IMR-90 (cell line): ENCODE data around the gene TSNAXIP1. TPM values are rescaled to one million over a fixed set of nuclear protein-coding genes. Genes with fewer than 3 reads are reported as not detected.

Experiments used
- ATAC-seq: fragments of 200-7000 bp; cut with Tn5 transposase; 2 replicates; pipeline ENCODE4 v1.9.1; 2020; ENCODE audit warnings: low read depth, mild to moderate bottlenecking, moderate library complexity
- BruUV-seq: library from RNA; stranded (reverse); fragments of 400-500 nt; replicated peaks from 2 replicates; lab custom pipeline; 2021; lab: Mats Ljungman, UMichigan
- CTCF ChIA-PET: fragments of 300-600 bp; formaldehyde crosslinking; extraction: SDS; loops from one replicate; lab custom pipeline; 2021; ENCODE audit warnings: antibody characterized with exemption; lab: Yijun Ruan, JAX
- POLR2A ChIA-PET: fragments of 300-600 bp; sonication (Branson Sonifier 250); formaldehyde crosslinking; loops from one replicate; lab custom pipeline; 2022; ENCODE audit warnings: antibody characterized with exemption; ENCODE audit not compliant: unreplicated experiment; lab: Charles Lee
- DNase-seq: peaks from one replicate; pipeline ENCODE4 v3.0.0; 2013
- H2AFZ ChIP-seq: replicated peaks from 2 replicates; pipeline ENCODE3; 2013; ENCODE audit warnings: low read length, mild to moderate bottlenecking; ENCODE audit not compliant: poor library complexity
- H2AK5ac ChIP-seq: 2 replicates; pipeline ENCODE4 v1.6.1; 2013; ENCODE audit warnings: low read depth, low read length, inconsistent platforms
- H2AK9ac ChIP-seq: replicated peaks from 2 replicates; pipeline ENCODE3; 2013; ENCODE audit warnings: mild to moderate bottlenecking, low read depth, low read length, moderate library complexity; ENCODE audit not compliant: poor library complexity
- H2BK120ac ChIP-seq: 2 replicates; pipeline ENCODE4 v1.6.1; 2013; ENCODE audit warnings: low read depth, low read length, inconsistent platforms
- H2BK15ac ChIP-seq: 3 replicates; pipeline ENCODE4 v1.6.1; 2013; ENCODE audit warnings: low read depth, low read length, inconsistent platforms
- H2BK20ac ChIP-seq: 2 replicates; pipeline ENCODE4 v1.6.1; 2013; ENCODE audit warnings: low read depth, mild to moderate bottlenecking, inconsistent platforms, low read length, moderate library complexity
- H2BK5ac ChIP-seq: 2 replicates; pipeline ENCODE4 v1.6.1; 2013; ENCODE audit warnings: mild to moderate bottlenecking, low read depth, low read length, inconsistent platforms; ENCODE audit not compliant: poor library complexity, severe bottlenecking
- H3K14ac ChIP-seq: replicated peaks from 2 replicates; pipeline ENCODE4 v1.6.1; 2013; ENCODE audit warnings: low read depth, low read length, inconsistent platforms
- H3K18ac ChIP-seq: 2 replicates; pipeline ENCODE4 v1.6.1; 2013; ENCODE audit warnings: low read depth, low read length, control low read depth
- H3K23ac ChIP-seq: 2 replicates; pipeline ENCODE4 v1.6.1; 2013; ENCODE audit warnings: low read depth, low read length, inconsistent platforms
- H3K27ac ChIP-seq: 2 replicates; pipeline ENCODE4 v1.5.1; 2013; ENCODE audit warnings: mild to moderate bottlenecking, control low read depth, low read length; ENCODE audit not compliant: insufficient read depth
- H3K27me3 ChIP-seq: 2 replicates; pipeline ENCODE4 v1.6.1; 2013; ENCODE audit warnings: low read length; ENCODE audit not compliant: control insufficient read depth, insufficient read depth
- H3K36me3 ChIP-seq: 2 replicates; pipeline ENCODE4 v1.6.1; 2013; ENCODE audit warnings: low read length, mixed read lengths; ENCODE audit not compliant: control insufficient read depth, insufficient read depth
- H3K4ac ChIP-seq: 2 replicates; pipeline ENCODE4 v1.6.1; 2013; ENCODE audit warnings: low read depth, low read length, inconsistent platforms
- H3K4me1 ChIP-seq: 2 replicates; pipeline ENCODE4 v1.6.1; 2013; ENCODE audit warnings: low read length, mixed read lengths; ENCODE audit not compliant: control insufficient read depth, insufficient read depth
- H3K4me2 ChIP-seq: 2 replicates; pipeline ENCODE4 v1.6.1; 2013; ENCODE audit warnings: low read depth, mild to moderate bottlenecking, control low read depth, low read length, moderate library complexity
- H3K4me3 ChIP-seq: 2 replicates; pipeline ENCODE4 v1.5.1; 2013; ENCODE audit warnings: low read depth, mild to moderate bottlenecking, control low read depth, low read length, moderate library complexity; ENCODE audit not compliant: insufficient read depth
- H3K56ac ChIP-seq: 2 replicates; pipeline ENCODE4 v1.6.1; 2013; ENCODE audit warnings: low read length, inconsistent platforms; ENCODE audit not compliant: insufficient read depth; ENCODE audit errors: extremely low read depth
- H3K79me1 ChIP-seq, 2 experiments: 2 replicates each; pipeline ENCODE4 v1.6.1; 2013; ENCODE audit warnings: low read length in 2 of 2, inconsistent platforms in 1 of 2, low read depth in 1 of 2
- H3K9ac ChIP-seq: 2 replicates; pipeline ENCODE4 v1.6.1; 2013; ENCODE audit warnings: low read depth, low read length, control low read depth
- H3K9me1 ChIP-seq: 2 replicates; pipeline ENCODE4 v1.6.1; 2013; ENCODE audit warnings: low read length, inconsistent platforms; ENCODE audit not compliant: insufficient read depth
- H3K9me3 ChIP-seq: 2 replicates; pipeline ENCODE4 v1.6.1; 2013; ENCODE audit warnings: low read length; ENCODE audit not compliant: control insufficient read depth, insufficient read depth
- H4K20me1 ChIP-seq: 2 replicates; pipeline ENCODE4 v1.6.1; 2013; ENCODE audit warnings: low read length, inconsistent platforms; ENCODE audit not compliant: insufficient read depth
- H4K5ac ChIP-seq: 2 replicates; pipeline ENCODE4 v1.6.1; 2013; ENCODE audit warnings: mild to moderate bottlenecking, low read depth, low read length, control low read depth
- H4K8ac ChIP-seq, 2 experiments: 2 replicates each; pipeline ENCODE4 v1.6.1; 2013; ENCODE audit warnings: low read depth in 2 of 2, low read length in 2 of 2, control low read depth in 1 of 2, inconsistent platforms in 1 of 2
- H4K91ac ChIP-seq: 2 replicates; pipeline ENCODE4 v1.6.1; 2013; ENCODE audit warnings: low read depth, low read length, inconsistent platforms; ENCODE audit not compliant: insufficient read depth
- BHLHE40 ChIP-seq: fragments of 150-350 bp; IDR thresholded peaks from 2 replicates; pipeline ENCODE4 v1.6.1; 2016; ENCODE audit warnings: mild to moderate bottlenecking, low read depth, low read length
- CEBPB ChIP-seq: IDR thresholded peaks from 2 replicates; pipeline ENCODE4 v1.6.1; 2012; ENCODE audit warnings: low read depth, low read length, improper control_type of control experiment
- CTCF ChIP-seq: conservative IDR thresholded peaks from 2 replicates; pipeline ENCODE4 v1.5.1; 2012; ENCODE audit warnings: mild to moderate bottlenecking, low read depth, low read length, improper control_type of control experiment
- ELK1 ChIP-seq: fragments of 150-350 bp; IDR thresholded peaks from 2 replicates; pipeline ENCODE4 v1.6.1; 2016; ENCODE audit warnings: low read depth, mild to moderate bottlenecking, low read length, moderate library complexity, borderline replicate concordance
- FOS ChIP-seq: fragments of 150-350 bp; IDR thresholded peaks from 2 replicates; pipeline ENCODE4 v1.6.1; 2016; ENCODE audit warnings: low read depth, low read length
- MAFK ChIP-seq: IDR thresholded peaks from 2 replicates; pipeline ENCODE4 v1.6.1; 2012; ENCODE audit warnings: low read depth, low read length, improper control_type of control experiment
- MAZ ChIP-seq: IDR thresholded peaks from 2 replicates; pipeline ENCODE4 v1.6.1; 2012; ENCODE audit warnings: low read depth, mild to moderate bottlenecking, low read length, improper control_type of control experiment, moderate library complexity, borderline replicate concordance
- MXI1 ChIP-seq: IDR thresholded peaks from 2 replicates; pipeline ENCODE4 v1.6.1; 2012; ENCODE audit warnings: low read depth, mild to moderate bottlenecking, low read length, moderate library complexity, borderline replicate concordance
- NFE2L2 ChIP-seq: fragments of 150-350 bp; IDR thresholded peaks from 2 replicates; pipeline ENCODE4 v1.6.1; 2016; ENCODE audit warnings: low read depth, mild to moderate bottlenecking, low read length
- RCOR1 ChIP-seq: IDR thresholded peaks from 2 replicates; pipeline ENCODE4 v1.6.1; 2012; ENCODE audit warnings: mild to moderate bottlenecking, low read length, improper control_type of control experiment; ENCODE audit not compliant: insufficient replicate concordance
- SMC3 ChIP-seq: fragments of 150-350 bp; IDR thresholded peaks from 2 replicates; pipeline ENCODE4 v1.6.1; 2016; ENCODE audit warnings: low read depth, mild to moderate bottlenecking, antibody characterized with exemption, low read length, moderate library complexity
- USF2 ChIP-seq: fragments of 150-350 bp; IDR thresholded peaks from 2 replicates; pipeline ENCODE4 v1.6.1; 2017; ENCODE audit warnings: mild to moderate bottlenecking, antibody characterized with exemption, low read length, low read depth
- WGBS, 2 experiments: methylation state at CpG; one replicate each; pipeline versions ENCODE4 v1.1.5 to v1.1.7; 2013; ENCODE audit warnings: missing lambda C conversion rate in 2 of 2; ENCODE audit not compliant: insufficient read length in 1 of 2; ENCODE audit errors: extremely low coverage in 2 of 2; 5-methylcytosine and 5-hydroxymethylcytosine counted together
- dilution Hi-C: fragments of 300-500 bp; cut with HindIII; formaldehyde crosslinking; loops from one replicate; pipeline ENCODE4 v1.14.3; 2018; ENCODE audit warnings: low sequenced_read_pairs; ENCODE audit not compliant: unreplicated experiment
- in situ Hi-C: fragments of 300-500 bp; cut with MboI; formaldehyde crosslinking; loops from 3 replicates; pipeline ENCODE4 v1.14.3; 2019; ENCODE audit warnings: low sequenced_read_pairs, inconsistent platforms, mixed read lengths
- intact Hi-C: fragments of 100-400 bp; cut with micrococcal nuclease; formaldehyde crosslinking; loops from 2 replicates; pipeline ENCODE4 v1.10.0; 2022
- polyA plus RNA-seq, 3 experiments: library from polyadenylated mRNA; depleted of rRNA; stranded (reverse); fragments of >200 nt; gene quantifications; 2 replicates each; pipeline ENCODE4 v1.2.3, GENCODE V29; 2012; ENCODE audit warnings: low replicate concordance in 1 of 3
- total RNA-seq: library from RNA; depleted of rRNA; stranded (reverse); fragments of >200 nt; gene quantifications from 2 replicates; pipeline ENCODE4 v1.2.3, GENCODE V29; 2012

TSNAXIP1 gene
- total and polyA plus RNA-seq, 2 of the 4 experiments (the other 2 are of a cell fraction): 0.72 to 1.4 TPM

DNA sequence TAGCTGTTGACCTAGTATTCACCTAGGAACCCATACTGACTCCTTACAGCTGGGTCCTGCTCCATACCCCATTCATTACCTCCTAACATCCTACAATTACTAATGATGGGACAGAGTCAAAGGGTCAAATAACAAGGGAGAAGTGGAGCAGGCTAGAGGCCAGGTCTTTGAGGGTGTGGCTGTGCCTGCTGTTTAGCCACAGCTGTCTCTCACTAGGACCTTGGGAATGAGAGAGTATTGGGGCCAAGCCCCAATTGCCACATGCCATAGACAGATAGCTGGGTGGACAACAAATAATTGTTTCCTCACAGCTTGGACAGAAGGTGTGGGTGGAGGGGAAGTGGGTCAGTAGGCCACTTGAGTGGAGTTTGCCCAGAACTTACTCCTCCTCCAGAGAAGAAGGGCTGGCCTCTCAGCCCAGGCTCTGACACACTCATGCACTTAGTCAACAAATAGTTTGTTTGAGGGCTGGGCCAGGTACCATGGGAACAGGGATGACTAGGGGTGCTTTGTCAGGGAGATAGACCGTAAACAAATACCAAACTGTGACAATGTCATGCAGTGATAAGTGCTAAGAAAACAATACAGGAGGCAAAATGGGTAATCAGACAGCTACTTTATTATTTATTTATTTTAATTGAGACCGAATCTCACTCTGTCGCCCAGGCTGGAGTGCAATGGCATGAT, 51.0 kb downstream of the TSNAXIP1 start:
- CTCF ChIA-PET: interaction anchor here (1.3 to 2.0 kb wide), 2 partner anchors 26 to 41 kb away, joined by 4 to 8 read pairs; partner anchors contain the start of gene NRN1L

More for the DNA sequence above, 51.0 kb downstream of the TSNAXIP1 start:
- intact Hi-C loops (no loop called here), in situ Hi-C loops (no loop called here), dilution Hi-C loops (no loop called here)
- H2BK20ac ChIP-seq: no peak overlapping the region
- H2AK9ac ChIP-seq: peak overlapping the region; percentile 1
- TF ChIP-seq ELK1 (no peak), NFE2L2 (peak; percentile 40), MXI1 (peak; percentile 68), CEBPB (peak; percentile 60), FOS (peak; percentile 71), USF2 (no peak), MAFK (peak; percentile 37; the same call in 1 of the 2 replicates), SMC3 (no peak), CTCF (no peak), BHLHE40 (peak; percentile 34; the same call in 1 of the 2 replicates), RCOR1 (peak; percentile 31), MAZ (0 out of 2 replicates have a peak, but pooled peaks have one; percentile 25)
- peaks cover 21% of the 10 kb centered on the region for H3K4me1 ChIP-seq
- no peak overlapping the region for H2BK15ac ChIP-seq
- H3K4me2 ChIP-seq: no peak overlapping the region
- no peak overlapping the region for H3K23ac ChIP-seq
- H3K18ac ChIP-seq: no peak overlapping the region
- BruUV-seq: no TSS peak
- H4K20me1 ChIP-seq: peaks cover 97% of the 10 kb centered on the region
- WGBS, 2 experiments: no CpG with 5 or more reads among the region's 3 CpGs
- H3K9ac ChIP-seq: no peak overlapping the region
- H4K5ac ChIP-seq: no peak overlapping the region
- H3K36me3 ChIP-seq: peaks cover 17% of the 10 kb centered on the region
- H3K27me3 ChIP-seq: no peaks in the 10 kb centered on the region
- POLR2A ChIA-PET: no interaction called here
- H4K8ac ChIP-seq: no peak overlapping the region
- no peak overlapping the region for H3K4me3 ChIP-seq
- H2AK5ac ChIP-seq: no peak overlapping the region
- H3K56ac ChIP-seq: no peak overlapping the region
- H3K14ac ChIP-seq: no peak overlapping the region
- H2AFZ ChIP-seq: no peak overlapping the region
- no peak overlapping the region for H3K4ac ChIP-seq
- no peak overlapping the region for H3K27ac ChIP-seq
- no peak overlapping the region for H4K91ac ChIP-seq
- no peaks in the 10 kb centered on the region for H3K9me3 ChIP-seq
- H2BK120ac ChIP-seq: no peak overlapping the region
- H3K9me1 ChIP-seq: peaks cover 62% of the 10 kb centered on the region
- peaks cover 29 to 89% of the 10 kb centered on the region in 2 experiments for H3K79me1 ChIP-seq
- DNase-seq (peak; percentile 92), ATAC-seq (peak; percentile 96)
- H2BK5ac ChIP-seq: no peak overlapping the region
